AG08395 (cell line): Measurements from ENCODE around the gene WFIKKN1.
A peak's percentile ranks its signal among the peaks of the same experiment; 100 is the strongest.

Source experiments
- DNase-seq: peaks from one replicate; pipeline ENCODE4 v3.0.0; 2012; ENCODE audit warnings: mixed read lengths, low spot score

WFIKKN1 gene

GRCh38 chr16:637081-638018, 6.6 kb downstream of the WFIKKN1 start:
- DNase-seq = peak; percentile 100

- no peak for DNase-seq
Observed at GRCh38 chr16:638034-638543, 7.3 kb downstream of the WFIKKN1 start.

- no peak for DNase-seq
Observed at GRCh38 chr16:638836-639235, 8.1 kb downstream of the WFIKKN1 start.

GRCh38 chr16:640614-641013, 9.8 kb downstream of the WFIKKN1 start:
- no peak for DNase-seq

GRCh38 chr16:641326-642188, 10.8 kb downstream of the WFIKKN1 start, which contains the start of gene MCRIP2:
TSS of gene MCRIP2 (plus strand) at chr16:641828. CDS start at chr16:641992, 164 bp downstream.
- peak; percentile 91 for DNase-seq

GRCh38 chr16:642189-643049, 11.6 kb downstream of the WFIKKN1 start:
- peak; percentile 26 for DNase-seq

- no peak for DNase-seq
Observed at GRCh38 chr16:643050-643368, 12.2 kb downstream of the WFIKKN1 start.

- DNase-seq = no peak
Observed at GRCh38 chr16:644556-644955, 13.8 kb downstream of the WFIKKN1 start.

GRCh38 chr16:645852-646678, 15.3 kb downstream of the WFIKKN1 start:
- no peak for DNase-seq

- DNase-seq = no peak
Observed at GRCh38 chr16:646679-647172, 15.9 kb downstream of the WFIKKN1 start.

GRCh38 chr16:647173-647902, 16.6 kb downstream of the WFIKKN1 start:
- no peak for DNase-seq

GRCh38 chr16:648071-648780, 17.4 kb downstream of the WFIKKN1 start:
- peak; percentile 28 for DNase-seq

- peak; percentile 98 for DNase-seq
Observed at GRCh38 chr16:648781-649589, 18.2 kb downstream of the WFIKKN1 start, which contains the start of gene WDR90. TSS of gene WDR90 (plus strand) at chr16:649365. CDS start at chr16:649417, 52 bp downstream.

GRCh38 chr16:649631-650030, 18.8 kb downstream of the WFIKKN1 start:
- DNase-seq = peak; percentile 22

- no peak for DNase-seq
Observed at GRCh38 chr16:651844-652243, 21.1 kb downstream of the WFIKKN1 start.

- no peak for DNase-seq
Observed at GRCh38 chr16:652454-653305, 21.9 kb downstream of the WFIKKN1 start.

- DNase-seq = no peak
Observed at GRCh38 chr16:654034-654433, 23.2 kb downstream of the WFIKKN1 start.
